HEK293 (cell line): ENCODE measurements around the gene KDELR1.

ENCODE experiments used
- CTCF ChIA-PET: fragments of 350-600 bp; formaldehyde crosslinking; extraction: SDS; loops from one replicate; lab custom pipeline; 2021; ENCODE audit warnings: antibody characterized with exemption; lab: Yijun Ruan, JAX
- POLR2A ChIA-PET: fragments of 300-600 bp; formaldehyde crosslinking; extraction: SDS; loops from one replicate; lab custom pipeline; 2020; ENCODE audit warnings: antibody characterized with exemption, inconsistent platforms; lab: Yijun Ruan, JAX
- H3K27ac ChIP-seq: fragments of 200-500 bp; sonication (Bioruptor generic); 2 replicates; pipeline ENCODE4 v1.5.1; 2014; ENCODE audit warnings: low read depth, low read length, control low read depth, inconsistent platforms; ENCODE audit errors: extremely low read depth
- H3K36me3 ChIP-seq, 2 experiments: fragments of 200-500 bp in 1 of 2; sonication (Bioruptor generic) in 1 of 2; 1 replicate in 1 of 2; 2 replicates in 1 of 2; pipeline ENCODE4 v1.5.1; 2014 to 2017; ENCODE audit warnings: inconsistent platforms in 2 of 2, low read length in 2 of 2; ENCODE audit not compliant: control insufficient read depth in 2 of 2, insufficient read depth in 1 of 2
- H3K4me1 ChIP-seq: fragments of 200-500 bp; sonication (Bioruptor generic); 2 replicates; pipeline ENCODE4 v1.5.1; 2014; ENCODE audit warnings: mild to moderate bottlenecking, low read length, inconsistent platforms; ENCODE audit not compliant: control insufficient read depth, insufficient read depth
- H3K4me3 ChIP-seq: 2 replicates; pipeline ENCODE4 v1.5.1; 2011; ENCODE audit warnings: low read depth, mild to moderate bottlenecking, control low read depth, low read length, moderate library complexity
- H3K9me3 ChIP-seq: fragments of 200-500 bp; sonication (Bioruptor generic); 2 replicates; pipeline ENCODE4 v1.5.1; 2014; ENCODE audit warnings: low read depth, low read length, inconsistent platforms; ENCODE audit not compliant: control insufficient read depth, insufficient read depth
- BCL11A ChIP-seq: fragments of 450-650 bp; formaldehyde crosslinking; IDR thresholded peaks from 2 replicates; pipeline ENCODE4 v1.5.1; 2016; ENCODE audit warnings: low read depth, missing biosample characterization, missing genetic modification characterization
- GLIS1 ChIP-seq: fragments of 450-650 bp; formaldehyde crosslinking; IDR thresholded peaks from 2 replicates; pipeline ENCODE4 v1.5.1; 2016; ENCODE audit warnings: missing biosample characterization, missing genetic modification characterization
- HOXC10 ChIP-seq: sonication (generic); formaldehyde crosslinking; IDR thresholded peaks from 2 replicates; pipeline ENCODE4 v1.8.1; 2023; ENCODE audit warnings: mild to moderate bottlenecking, missing genetic modification reagents
- MYNN ChIP-seq: fragments of 450-650 bp; formaldehyde crosslinking; IDR thresholded peaks from 2 replicates; pipeline ENCODE4 v1.5.1; 2016; ENCODE audit warnings: missing biosample characterization, missing genetic modification characterization, borderline replicate concordance
- MZF1 ChIP-seq: fragments of 450-650 bp; formaldehyde crosslinking; IDR thresholded peaks from 2 replicates; pipeline ENCODE4 v1.5.1; 2017; ENCODE audit warnings: missing biosample characterization, missing genetic modification characterization, borderline replicate concordance
- SP3 ChIP-seq: fragments of 450-650 bp; formaldehyde crosslinking; IDR thresholded peaks from 2 replicates; pipeline ENCODE4 v1.5.1; 2016; ENCODE audit warnings: missing biosample characterization, missing genetic modification characterization
- SP7 ChIP-seq: fragments of 450-650 bp; formaldehyde crosslinking; IDR thresholded peaks from 2 replicates; pipeline ENCODE4 v1.5.1; 2016; ENCODE audit warnings: missing biosample characterization, missing genetic modification characterization
- ZBTB1 ChIP-seq: fragments of 450-650 bp; formaldehyde crosslinking; IDR thresholded peaks from 2 replicates; pipeline ENCODE4 v1.5.1; 2016; ENCODE audit warnings: missing biosample characterization, missing genetic modification characterization
- ZFP41 ChIP-seq: fragments of 450-650 bp; formaldehyde crosslinking; IDR thresholded peaks from 2 replicates; pipeline ENCODE4 v1.5.1; 2016; ENCODE audit warnings: missing biosample characterization, missing genetic modification characterization, borderline replicate concordance
- ZNF10 ChIP-seq: fragments of 450-650 bp; formaldehyde crosslinking; IDR thresholded peaks from 2 replicates; pipeline ENCODE4 v1.5.1; 2017; ENCODE audit warnings: missing biosample characterization, missing genetic modification characterization
- ZNF19 ChIP-seq: fragments of 450-650 bp; formaldehyde crosslinking; IDR thresholded peaks from 2 replicates; pipeline ENCODE4; 2016; ENCODE audit warnings: missing biosample characterization, missing genetic modification characterization, low read depth
- ZNF23 ChIP-seq: fragments of 450-650 bp; formaldehyde crosslinking; IDR thresholded peaks from 2 replicates; pipeline ENCODE4 v1.5.1; 2016; ENCODE audit warnings: missing biosample characterization, missing genetic modification characterization, borderline replicate concordance
- ZNF324 ChIP-seq: fragments of 450-650 bp; formaldehyde crosslinking; IDR thresholded peaks from 2 replicates; pipeline ENCODE4 v1.5.1; 2016; ENCODE audit warnings: missing biosample characterization, missing genetic modification characterization
- ZNF341 ChIP-seq: fragments of 450-650 bp; formaldehyde crosslinking; IDR thresholded peaks from 2 replicates; pipeline ENCODE4; 2016; ENCODE audit warnings: low read depth, missing biosample characterization, missing genetic modification characterization
- ZNF514 ChIP-seq: fragments of 450-650 bp; formaldehyde crosslinking; IDR thresholded peaks from 2 replicates; pipeline ENCODE4 v1.5.1; 2016; ENCODE audit warnings: missing biosample characterization, missing genetic modification characterization
- ZNF548 ChIP-seq: fragments of 450-650 bp; formaldehyde crosslinking; IDR thresholded peaks from 2 replicates; pipeline ENCODE4 v1.5.1; 2016; ENCODE audit warnings: missing biosample characterization, missing genetic modification characterization
- ZNF585B ChIP-seq: fragments of 450-650 bp; formaldehyde crosslinking; IDR thresholded peaks from 2 replicates; pipeline ENCODE4 v1.5.1; 2016; ENCODE audit warnings: missing biosample characterization, missing genetic modification characterization
- ZNF600 ChIP-seq: fragments of 450-650 bp; formaldehyde crosslinking; IDR thresholded peaks from 2 replicates; pipeline ENCODE4 v1.5.1; 2016; ENCODE audit warnings: missing biosample characterization, missing genetic modification characterization
- ZNF624 ChIP-seq: fragments of 450-650 bp; formaldehyde crosslinking; IDR thresholded peaks from 2 replicates; pipeline ENCODE4 v1.5.1; 2017; ENCODE audit warnings: missing biosample characterization, missing genetic modification characterization
- ZNF654 ChIP-seq: fragments of 450-650 bp; formaldehyde crosslinking; IDR thresholded peaks from 2 replicates; pipeline ENCODE4 v1.5.1; 2016; ENCODE audit warnings: low read depth, missing biosample characterization, missing genetic modification characterization
- ZNF76 ChIP-seq: fragments of 450-650 bp; formaldehyde crosslinking; IDR thresholded peaks from 2 replicates; pipeline ENCODE4; 2016; ENCODE audit warnings: low read depth, missing biosample characterization, missing genetic modification characterization, borderline replicate concordance
- ZNF785 ChIP-seq: fragments of 450-650 bp; formaldehyde crosslinking; IDR thresholded peaks from 2 replicates; pipeline ENCODE4 v1.5.1; 2016; ENCODE audit warnings: missing biosample characterization, missing genetic modification characterization
- ZSCAN30 ChIP-seq: fragments of 450-650 bp; IDR thresholded peaks from 2 replicates; pipeline ENCODE4 v1.5.1; 2018; ENCODE audit warnings: missing biosample characterization, mild to moderate bottlenecking, missing genetic modification characterization, moderate library complexity
- ZXDB ChIP-seq: fragments of 450-650 bp; formaldehyde crosslinking; IDR thresholded peaks from 2 replicates; pipeline ENCODE4 v1.5.1; 2016; ENCODE audit warnings: missing biosample characterization, missing genetic modification characterization
- TF ChIP-seq, protein P1 (sequence below): fragments of 450-650 bp; formaldehyde crosslinking; IDR thresholded peaks from 2 replicates; pipeline ENCODE4 v1.5.1; 2017; ENCODE audit warnings: missing biosample characterization, missing genetic modification characterization
- TF ChIP-seq, protein P2 (sequence below): fragments of 450-650 bp; formaldehyde crosslinking; IDR thresholded peaks from 2 replicates; pipeline ENCODE4 v1.5.1; 2016; ENCODE audit warnings: missing biosample characterization, missing genetic modification characterization
- TF ChIP-seq, protein P3 (sequence below): fragments of 450-650 bp; formaldehyde crosslinking; IDR thresholded peaks from 2 replicates; pipeline ENCODE4 v1.5.1; 2017; ENCODE audit warnings: missing biosample characterization, mild to moderate bottlenecking, missing genetic modification characterization, moderate library complexity
- TF ChIP-seq, protein P4 (sequence below): fragments of 450-650 bp; formaldehyde crosslinking; IDR thresholded peaks from 2 replicates; pipeline ENCODE4 v1.5.1; 2016; ENCODE audit warnings: missing biosample characterization, missing genetic modification characterization
- TF ChIP-seq, protein P5 (sequence below): fragments of 450-650 bp; formaldehyde crosslinking; IDR thresholded peaks from 2 replicates; pipeline ENCODE4 v1.5.1; 2016; ENCODE audit warnings: missing biosample characterization, missing genetic modification characterization

KDELR1 gene

DNA sequence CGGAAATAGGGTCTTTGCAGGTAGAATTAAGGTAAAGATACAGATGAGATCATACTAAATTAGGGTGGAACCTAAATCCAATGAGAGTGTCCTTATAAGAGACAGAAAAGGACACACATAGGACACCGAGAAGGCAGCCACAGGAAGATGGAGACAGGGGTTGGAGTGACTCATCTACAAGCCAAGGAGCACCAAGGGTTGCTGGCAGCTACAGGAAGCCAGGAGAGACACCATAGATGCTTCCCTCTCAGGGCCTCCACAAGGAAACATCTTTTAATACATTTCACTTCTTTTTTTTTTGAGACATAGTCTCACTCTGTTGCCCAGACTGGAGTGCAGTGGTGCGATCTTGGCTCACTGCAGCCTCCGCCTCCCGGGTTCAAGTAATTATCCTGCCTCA, 37.7 kb downstream of the KDELR1 start (continued):
- TF ChIP-seq ZNF548 (tag by site-specific recombination): no peak
- TF ChIP-seq ZNF324 (tag by site-specific recombination): no peak
- TF ChIP-seq SP3 (tag by site-specific recombination): no peak
- no peak for TF ChIP-seq ZNF341 (tag by site-specific recombination)
- TF ChIP-seq ZNF23 (tag by site-specific recombination): no peak
- TF ChIP-seq, protein P1, sequence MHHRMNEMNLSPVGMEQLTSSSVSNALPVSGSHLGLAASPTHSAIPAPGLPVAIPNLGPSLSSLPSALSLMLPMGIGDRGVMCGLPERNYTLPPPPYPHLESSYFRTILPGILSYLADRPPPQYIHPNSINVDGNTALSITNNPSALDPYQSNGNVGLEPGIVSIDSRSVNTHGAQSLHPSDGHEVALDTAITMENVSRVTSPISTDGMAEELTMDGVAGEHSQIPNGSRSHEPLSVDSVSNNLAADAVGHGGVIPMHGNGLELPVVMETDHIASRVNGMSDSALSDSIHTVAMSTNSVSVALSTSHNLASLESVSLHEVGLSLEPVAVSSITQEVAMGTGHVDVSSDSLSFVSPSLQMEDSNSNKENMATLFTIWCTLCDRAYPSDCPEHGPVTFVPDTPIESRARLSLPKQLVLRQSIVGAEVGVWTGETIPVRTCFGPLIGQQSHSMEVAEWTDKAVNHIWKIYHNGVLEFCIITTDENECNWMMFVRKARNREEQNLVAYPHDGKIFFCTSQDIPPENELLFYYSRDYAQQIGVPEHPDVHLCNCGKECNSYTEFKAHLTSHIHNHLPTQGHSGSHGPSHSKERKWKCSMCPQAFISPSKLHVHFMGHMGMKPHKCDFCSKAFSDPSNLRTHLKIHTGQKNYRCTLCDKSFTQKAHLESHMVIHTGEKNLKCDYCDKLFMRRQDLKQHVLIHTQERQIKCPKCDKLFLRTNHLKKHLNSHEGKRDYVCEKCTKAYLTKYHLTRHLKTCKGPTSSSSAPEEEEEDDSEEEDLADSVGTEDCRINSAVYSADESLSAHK (tag by site-specific recombination): no peak
- TF ChIP-seq BCL11A (tag by site-specific recombination): no peak
- no peak for TF ChIP-seq ZFP41 (tag by site-specific recombination)
- TF ChIP-seq HOXC10: no peak

DNA sequence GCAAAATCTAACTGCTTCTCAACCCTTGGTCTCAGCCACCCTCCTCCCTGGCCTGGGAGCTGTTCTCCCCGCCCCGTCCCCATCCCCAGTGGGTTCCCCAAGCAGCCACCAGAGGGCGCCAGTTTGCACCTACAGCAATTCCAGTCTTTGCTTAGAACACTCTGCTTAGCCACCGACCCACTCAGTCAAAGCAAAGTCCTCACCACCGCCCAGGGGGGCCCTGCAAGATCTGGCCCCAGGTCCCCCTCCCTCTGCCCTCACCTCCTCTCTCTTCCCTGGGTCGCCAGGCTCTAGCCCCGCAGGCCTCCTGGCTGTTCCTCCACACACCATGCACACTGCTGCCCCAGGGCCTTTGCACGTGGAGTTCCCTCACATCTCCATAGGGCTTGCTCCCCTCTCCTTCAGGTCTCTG, 40.0 kb downstream of the KDELR1 start:
- no peak overlapping the region for H3K27ac ChIP-seq
- POLR2A ChIA-PET: interaction anchor here (0.5 to 2.1 kb wide), 4 partner anchors 12 to 108 kb away, joined by 4 to 7 read pairs (median 4); partner anchors contain the start of genes SYNGR4 and TMEM143
- TF ChIP-seq ZNF785: no peak
- TF ChIP-seq ZNF514: no peak
- no peak for TF ChIP-seq ZSCAN30 (tag by site-specific recombination)
- TF ChIP-seq SP7 (tag by site-specific recombination): peak; percentile 30; the same call in 1 of the 2 replicates
- no peak for TF ChIP-seq ZNF624 (tag by site-specific recombination)
- peak; percentile 48 for TF ChIP-seq ZXDB (tag by site-specific recombination)
- TF ChIP-seq GLIS1 (tag by site-specific recombination): peak; percentile 17; the same call in 1 of the 2 replicates
- 0 out of 2 replicates have a peak, but pooled peaks have one; percentile 17 for TF ChIP-seq ZNF654 (tag by site-specific recombination)
- TF ChIP-seq, protein P2, sequence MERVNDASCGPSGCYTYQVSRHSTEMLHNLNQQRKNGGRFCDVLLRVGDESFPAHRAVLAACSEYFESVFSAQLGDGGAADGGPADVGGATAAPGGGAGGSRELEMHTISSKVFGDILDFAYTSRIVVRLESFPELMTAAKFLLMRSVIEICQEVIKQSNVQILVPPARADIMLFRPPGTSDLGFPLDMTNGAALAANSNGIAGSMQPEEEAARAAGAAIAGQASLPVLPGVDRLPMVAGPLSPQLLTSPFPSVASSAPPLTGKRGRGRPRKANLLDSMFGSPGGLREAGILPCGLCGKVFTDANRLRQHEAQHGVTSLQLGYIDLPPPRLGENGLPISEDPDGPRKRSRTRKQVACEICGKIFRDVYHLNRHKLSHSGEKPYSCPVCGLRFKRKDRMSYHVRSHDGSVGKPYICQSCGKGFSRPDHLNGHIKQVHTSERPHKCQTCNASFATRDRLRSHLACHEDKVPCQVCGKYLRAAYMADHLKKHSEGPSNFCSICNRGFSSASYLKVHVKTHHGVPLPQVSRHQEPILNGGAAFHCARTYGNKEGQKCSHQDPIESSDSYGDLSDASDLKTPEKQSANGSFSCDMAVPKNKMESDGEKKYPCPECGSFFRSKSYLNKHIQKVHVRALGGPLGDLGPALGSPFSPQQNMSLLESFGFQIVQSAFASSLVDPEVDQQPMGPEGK (tag by site-specific recombination): peak; percentile 25; the same call in 1 of the 2 replicates
- peak; percentile 98 for TF ChIP-seq ZNF10 (tag by site-specific recombination)
- TF ChIP-seq, protein P3, sequence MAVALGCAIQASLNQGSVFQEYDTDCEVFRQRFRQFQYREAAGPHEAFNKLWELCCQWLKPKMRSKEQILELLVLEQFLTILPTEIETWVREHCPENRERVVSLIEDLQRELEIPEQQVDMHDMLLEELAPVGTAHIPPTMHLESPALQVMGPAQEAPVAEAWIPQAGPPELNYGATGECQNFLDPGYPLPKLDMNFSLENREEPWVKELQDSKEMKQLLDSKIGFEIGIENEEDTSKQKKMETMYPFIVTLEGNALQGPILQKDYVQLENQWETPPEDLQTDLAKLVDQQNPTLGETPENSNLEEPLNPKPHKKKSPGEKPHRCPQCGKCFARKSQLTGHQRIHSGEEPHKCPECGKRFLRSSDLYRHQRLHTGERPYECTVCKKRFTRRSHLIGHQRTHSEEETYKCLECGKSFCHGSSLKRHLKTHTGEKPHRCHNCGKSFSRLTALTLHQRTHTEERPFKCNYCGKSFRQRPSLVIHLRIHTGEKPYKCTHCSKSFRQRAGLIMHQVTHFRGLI (tag by site-specific recombination): no peak
- TF ChIP-seq MZF1: no peak
- TF ChIP-seq ZBTB1: no peak
- TF ChIP-seq ZNF76 (tag by site-specific recombination): no peak
- TF ChIP-seq, protein P4, sequence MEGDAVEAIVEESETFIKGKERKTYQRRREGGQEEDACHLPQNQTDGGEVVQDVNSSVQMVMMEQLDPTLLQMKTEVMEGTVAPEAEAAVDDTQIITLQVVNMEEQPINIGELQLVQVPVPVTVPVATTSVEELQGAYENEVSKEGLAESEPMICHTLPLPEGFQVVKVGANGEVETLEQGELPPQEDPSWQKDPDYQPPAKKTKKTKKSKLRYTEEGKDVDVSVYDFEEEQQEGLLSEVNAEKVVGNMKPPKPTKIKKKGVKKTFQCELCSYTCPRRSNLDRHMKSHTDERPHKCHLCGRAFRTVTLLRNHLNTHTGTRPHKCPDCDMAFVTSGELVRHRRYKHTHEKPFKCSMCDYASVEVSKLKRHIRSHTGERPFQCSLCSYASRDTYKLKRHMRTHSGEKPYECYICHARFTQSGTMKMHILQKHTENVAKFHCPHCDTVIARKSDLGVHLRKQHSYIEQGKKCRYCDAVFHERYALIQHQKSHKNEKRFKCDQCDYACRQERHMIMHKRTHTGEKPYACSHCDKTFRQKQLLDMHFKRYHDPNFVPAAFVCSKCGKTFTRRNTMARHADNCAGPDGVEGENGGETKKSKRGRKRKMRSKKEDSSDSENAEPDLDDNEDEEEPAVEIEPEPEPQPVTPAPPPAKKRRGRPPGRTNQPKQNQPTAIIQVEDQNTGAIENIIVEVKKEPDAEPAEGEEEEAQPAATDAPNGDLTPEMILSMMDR (tag by site-specific recombination): peak; percentile 80
- TF ChIP-seq MYNN (tag by site-specific recombination): no peak
- no peak for TF ChIP-seq ZNF19
- TF ChIP-seq ZNF600 (tag by site-specific recombination): no peak
- TF ChIP-seq ZNF585B: no peak
- TF ChIP-seq, protein P5, sequence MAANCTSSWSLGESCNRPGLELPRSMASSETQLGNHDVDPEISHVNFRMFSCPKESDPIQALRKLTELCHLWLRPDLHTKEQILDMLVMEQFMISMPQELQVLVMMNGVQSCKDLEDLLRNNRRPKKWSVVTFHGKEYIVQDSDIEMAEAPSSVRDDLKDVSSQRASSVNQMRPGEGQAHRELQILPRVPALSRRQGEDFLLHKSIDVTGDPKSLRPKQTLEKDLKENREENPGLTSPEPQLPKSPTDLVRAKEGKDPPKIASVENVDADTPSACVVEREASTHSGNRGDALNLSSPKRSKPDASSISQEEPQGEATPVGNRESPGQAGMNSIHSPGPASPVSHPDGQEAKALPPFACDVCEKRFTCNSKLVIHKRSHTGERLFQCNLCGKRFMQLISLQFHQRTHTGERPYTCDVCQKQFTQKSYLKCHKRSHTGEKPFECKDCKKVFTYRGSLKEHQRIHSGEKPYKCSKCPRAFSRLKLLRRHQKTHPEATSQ: 0 out of 2 replicates have a peak, but pooled peaks have one; percentile 48

More for the DNA sequence above, 40.0 kb downstream of the KDELR1 start:
- no peaks in the 10 kb centered on the region for H3K36me3 ChIP-seq
- H3K4me1 ChIP-seq: no peaks in the 10 kb centered on the region
- H3K4me3 ChIP-seq: no peak overlapping the region
- CTCF ChIA-PET: interaction anchor here (0.6 to 2.2 kb wide), 19 partner anchors 9 to 323 kb away, joined by 3 to 25 read pairs (median 3); partner anchors contain the start of genes KDELR1, SYNGR4 and TMEM143
- no peaks in the 10 kb centered on the region for H3K9me3 ChIP-seq
